Karpas-422 (cell line): Measurements from ENCODE around the gene GAB1. TPM values are rescaled to one million over a fixed set of nuclear protein-coding genes. Genes with fewer than 3 reads are reported as not detected.
"Not testable (repeated sequence)": the region's sequence is repeated elsewhere in the genome, so short reads cannot be mapped to it uniquely, and the experiment has no call there.

Source experiments
- DNase-seq: peaks from one replicate; pipeline ENCODE4 v3.0.0-alpha.2; 2015
- H2AFZ ChIP-seq: fragments of 200-600 bp; sonication (generic); 2 replicates; pipeline ENCODE4 v1.6.1; 2014; ENCODE audit warnings: antibody characterized with exemption, low read length, mixed read lengths
- H3K27ac ChIP-seq: fragments of 200-600 bp; sonication (generic); 2 replicates; pipeline ENCODE4 v1.5.1; 2014; ENCODE audit warnings: mild to moderate bottlenecking, low read length, moderate library complexity
- H3K27me3 ChIP-seq: fragments of 200-600 bp; sonication (generic); 2 replicates; pipeline ENCODE4 v1.6.1; 2014; ENCODE audit warnings: low read length, mixed read lengths
- H3K36me3 ChIP-seq: fragments of 200-600 bp; sonication (generic); 2 replicates; pipeline ENCODE4 v1.6.1; 2014; ENCODE audit warnings: low read length, mixed read lengths; ENCODE audit not compliant: insufficient read depth
- H3K4me1 ChIP-seq: fragments of 200-600 bp; sonication (generic); 2 replicates; pipeline ENCODE4 v1.6.1; 2014; ENCODE audit warnings: mild to moderate bottlenecking, low read length, mixed read lengths
- H3K4me2 ChIP-seq: fragments of 200-600 bp; sonication (generic); 2 replicates; pipeline ENCODE4 v1.6.1; 2014; ENCODE audit warnings: low read length, low read depth, mild to moderate bottlenecking; ENCODE audit not compliant: poor library complexity, severe bottlenecking
- H3K4me3 ChIP-seq: fragments of 200-600 bp; sonication (generic); 2 replicates; pipeline ENCODE4 v1.5.1; 2014; ENCODE audit warnings: mild to moderate bottlenecking, antibody characterized with exemption, low read length, mixed read lengths
- H3K79me2 ChIP-seq: fragments of 200-600 bp; sonication (generic); 2 replicates; pipeline ENCODE4 v1.6.1; 2014; ENCODE audit warnings: mild to moderate bottlenecking, low read length, mixed read lengths
- H3K9ac ChIP-seq: fragments of 200-600 bp; sonication (generic); 2 replicates; pipeline ENCODE4 v1.6.0; 2014; ENCODE audit warnings: low read length
- H3K9me2 ChIP-seq: fragments of 200-600 bp; sonication (generic), shearing (Covaris generic); replicated peaks from 2 replicates; pipeline ENCODE4 v1.6.0; 2014; ENCODE audit warnings: mild to moderate bottlenecking, low read length, moderate library complexity; ENCODE audit not compliant: insufficient read depth
- H3K9me3 ChIP-seq: fragments of 300-700, 200-600 bp; sonication (generic); 2 replicates; pipeline ENCODE4 v1.6.1; 2014; ENCODE audit warnings: low read length, mixed read lengths
- H4K20me1 ChIP-seq: fragments of 200-600 bp; sonication (generic); 2 replicates; pipeline ENCODE4 v1.6.1; 2014; ENCODE audit warnings: mild to moderate bottlenecking, antibody characterized with exemption, low read length, low read depth; ENCODE audit not compliant: insufficient read depth
- total RNA-seq: library from RNA; depleted of rRNA; stranded (reverse); fragments of >200 nt; shearing (Covaris generic); gene quantifications from 2 replicates; pipeline ENCODE4 v1.2.3, GENCODE V29; 2014; ENCODE audit warnings: low replicate concordance

Gene GAB1
- total RNA-seq, 1 experiment from 2014 or later: not detected

GRCh38 chr4:143349858-143350527, 13.3 kb downstream of the GAB1 start:
- not testable (repeated sequence) for H3K27ac ChIP-seq, H3K4me2 ChIP-seq, H3K9me2 ChIP-seq, H3K9me3 ChIP-seq, H3K9ac ChIP-seq, H3K79me2 ChIP-seq, H3K4me1 ChIP-seq, H3K27me3 ChIP-seq, H3K4me3 ChIP-seq, H2AFZ ChIP-seq, DNase-seq, H4K20me1 ChIP-seq, H3K36me3 ChIP-seq

GRCh38 chr4:143351149-143351691, 14.5 kb downstream of the GAB1 start:
- Histone ChIP-seq H3K27me3 (no peaks in the 10 kb centered on the region), H3K79me2 (no peaks in the 10 kb centered on the region), H3K4me2 (no peak overlapping the region)

GRCh38 chr4:143351774-143352451, 15.2 kb downstream of the GAB1 start:
- no peak overlapping the region for H3K4me2 ChIP-seq
- no peaks in the 10 kb centered on the region for H3K9me3 ChIP-seq
- H3K79me2 ChIP-seq: no peaks in the 10 kb centered on the region
- no peaks in the 10 kb centered on the region for H3K36me3 ChIP-seq
- H3K9ac ChIP-seq: no peak overlapping the region
- no peak for DNase-seq
- no peaks in the 10 kb centered on the region for H3K27me3 ChIP-seq
- no peaks in the 10 kb centered on the region for H3K9me2 ChIP-seq
- H3K4me1 ChIP-seq: no peaks in the 10 kb centered on the region
- H3K4me3 ChIP-seq: no peak overlapping the region
- no peak overlapping the region for H2AFZ ChIP-seq
- H4K20me1 ChIP-seq: no peaks in the 10 kb centered on the region
- no peak overlapping the region for H3K27ac ChIP-seq

More at GRCh38 chr4:143351149-143351691, 14.5 kb downstream of the GAB1 start:
- Histone ChIP-seq H4K20me1 (no peaks in the 10 kb centered on the region), H3K9me3 (no peaks in the 10 kb centered on the region), H2AFZ (no peak overlapping the region), H3K27ac (no peak overlapping the region), H3K36me3 (no peaks in the 10 kb centered on the region), H3K9ac (no peak overlapping the region), H3K9me2 (no peaks in the 10 kb centered on the region), H3K4me3 (no peak overlapping the region), H3K4me1 (no peaks in the 10 kb centered on the region)
- no peak for DNase-seq

GRCh38 chr4:143352720-143353119, 16.0 kb downstream of the GAB1 start:
- H3K9ac ChIP-seq: no peak overlapping the region
- no peaks in the 10 kb centered on the region for H3K9me2 ChIP-seq
- no peaks in the 10 kb centered on the region for H3K9me3 ChIP-seq
- H3K4me2 ChIP-seq: no peak overlapping the region
- DNase-seq: no peak
- H3K27ac ChIP-seq: no peak overlapping the region
- H3K27me3 ChIP-seq: no peaks in the 10 kb centered on the region
- H4K20me1 ChIP-seq: no peaks in the 10 kb centered on the region
- no peak overlapping the region for H3K4me3 ChIP-seq
- H3K4me1 ChIP-seq: no peaks in the 10 kb centered on the region
- H3K79me2 ChIP-seq: no peaks in the 10 kb centered on the region
- no peak overlapping the region for H2AFZ ChIP-seq
- H3K36me3 ChIP-seq: no peaks in the 10 kb centered on the region

GRCh38 chr4:143353797-143354196, 17.1 kb downstream of the GAB1 start:
- Histone ChIP-seq H3K9ac (no peak overlapping the region), H3K36me3 (no peaks in the 10 kb centered on the region), H4K20me1 (no peaks in the 10 kb centered on the region), H3K4me1 (no peaks in the 10 kb centered on the region), H3K9me3 (no peaks in the 10 kb centered on the region), H3K27me3 (no peaks in the 10 kb centered on the region), H3K4me2 (no peak overlapping the region), H3K4me3 (no peak overlapping the region), H3K9me2 (no peaks in the 10 kb centered on the region), H3K79me2 (no peaks in the 10 kb centered on the region), H2AFZ (no peak overlapping the region), H3K27ac (no peak overlapping the region)
- DNase-seq: no peak

GRCh38 chr4:143354990-143355389, 18.3 kb downstream of the GAB1 start:
- no peak for DNase-seq
- H3K27me3 ChIP-seq: no peaks in the 10 kb centered on the region
- no peak overlapping the region for H3K4me3 ChIP-seq
- H3K9ac ChIP-seq: no peak overlapping the region
- H3K4me1 ChIP-seq: 0 out of 2 replicates have a peak, but pooled peaks cover 2% of the 10 kb centered on the region
- H4K20me1 ChIP-seq: no peaks in the 10 kb centered on the region
- no peaks in the 10 kb centered on the region for H3K9me3 ChIP-seq
- H3K79me2 ChIP-seq: no peaks in the 10 kb centered on the region
- no peaks in the 10 kb centered on the region for H3K9me2 ChIP-seq
- H3K27ac ChIP-seq: no peak overlapping the region
- no peak overlapping the region for H3K4me2 ChIP-seq
- no peak overlapping the region for H2AFZ ChIP-seq
- H3K36me3 ChIP-seq: no peaks in the 10 kb centered on the region

GRCh38 chr4:143355540-143356217, 19.0 kb downstream of the GAB1 start:
- Histone ChIP-seq H3K36me3 (no peaks in the 10 kb centered on the region), H2AFZ (no peak overlapping the region), H3K9me3 (no peaks in the 10 kb centered on the region), H3K27me3 (no peaks in the 10 kb centered on the region), H4K20me1 (no peaks in the 10 kb centered on the region), H3K27ac (no peak overlapping the region), H3K4me2 (no peak overlapping the region), H3K79me2 (no peaks in the 10 kb centered on the region), H3K4me1 (0 out of 2 replicates have a peak, but pooled peaks cover 2% of the 10 kb centered on the region), H3K9me2 (no peaks in the 10 kb centered on the region), H3K4me3 (no peak overlapping the region), H3K9ac (no peak overlapping the region)
- DNase-seq: no peak

GRCh38 chr4:143356493-143356892, 19.8 kb downstream of the GAB1 start:
- Histone ChIP-seq H4K20me1 (no peaks in the 10 kb centered on the region), H3K79me2 (no peaks in the 10 kb centered on the region), H3K36me3 (no peaks in the 10 kb centered on the region), H3K9me2 (no peaks in the 10 kb centered on the region), H2AFZ (no peak overlapping the region), H3K4me2 (no peak overlapping the region), H3K9me3 (no peaks in the 10 kb centered on the region), H3K4me3 (no peak overlapping the region), H3K4me1 (0 out of 2 replicates have a peak, but pooled peaks cover 2% of the 10 kb centered on the region), H3K9ac (no peak overlapping the region), H3K27ac (no peak overlapping the region), H3K27me3 (no peaks in the 10 kb centered on the region)
- no peak for DNase-seq
